GM21423 (cell line): ENCODE results near the gene ZNF532.

Source experiments
- ATAC-seq: cut with Tn5 transposase; IDR thresholded peaks from one replicate; pipeline ENCODE4 v1.9.1; 2021; ENCODE audit warnings: mild to moderate bottlenecking, moderate library complexity; ENCODE audit not compliant: unreplicated experiment

ZNF532 gene

GRCh38 chr18:58870130-58870529, 5.5 kb downstream of the ZNF532 start:
- ATAC-seq: no peak

GRCh38 chr18:58870621-58871020, 5.9 kb downstream of the ZNF532 start:
- ATAC-seq: no peak

GRCh38 chr18:58871514-58872420, 7.1 kb downstream of the ZNF532 start:
- no peak for ATAC-seq

GRCh38 chr18:58878640-58879039, 14.0 kb downstream of the ZNF532 start:
- no peak for ATAC-seq

- no peak for ATAC-seq
Measured at GRCh38 chr18:58881477-58881876, 16.8 kb downstream of the ZNF532 start.

GRCh38 chr18:58882044-58882443, 17.4 kb downstream of the ZNF532 start:
- ATAC-seq: no peak

GRCh38 chr18:58882686-58883085, 18.0 kb downstream of the ZNF532 start:
- no peak for ATAC-seq

GRCh38 chr18:58884680-58885079, 20.0 kb downstream of the ZNF532 start:
- ATAC-seq: no peak

- ATAC-seq: no peak
Measured at GRCh38 chr18:58886431-58886830, 21.8 kb downstream of the ZNF532 start.

GRCh38 chr18:58886864-58887612, 22.4 kb downstream of the ZNF532 start:
- peak; percentile 16 for ATAC-seq

GRCh38 chr18:58887613-58887963, 22.9 kb downstream of the ZNF532 start:
- ATAC-seq: peak; percentile 84

- ATAC-seq: no peak
Measured at GRCh38 chr18:58891776-58892175, 27.1 kb downstream of the ZNF532 start.

GRCh38 chr18:58892488-58892887, 27.8 kb downstream of the ZNF532 start:
- ATAC-seq: no peak

- ATAC-seq: no peak
Measured at GRCh38 chr18:58893388-58894099, 28.9 kb downstream of the ZNF532 start.

GRCh38 chr18:58894930-58895329, 30.3 kb downstream of the ZNF532 start:
- ATAC-seq: no peak

GRCh38 chr18:58895385-58895784, 30.7 kb downstream of the ZNF532 start:
- no peak for ATAC-seq

- ATAC-seq: peak; percentile 93
Measured at GRCh38 chr18:58896268-58896667, 31.6 kb downstream of the ZNF532 start.

- ATAC-seq: no peak
Measured at GRCh38 chr18:58896734-58897508, 32.2 kb downstream of the ZNF532 start.

GRCh38 chr18:58898010-58898799, 33.5 kb downstream of the ZNF532 start:
- no peak for ATAC-seq
